MCF 10A (cell line): ENCODE data around the gene QPCT. TPM values are rescaled to one million over a fixed set of nuclear protein-coding genes. Genes with fewer than 3 reads are reported as not detected.
A peak's percentile ranks its signal among the peaks of the same experiment; 100 is the strongest.

ENCODE experiments used
- BruUV-seq: library from RNA; stranded (reverse); fragments of 400-500 nt; replicated peaks from 2 replicates; lab custom pipeline; 2021; lab: Mats Ljungman, UMichigan
- CTCF ChIA-PET: fragments of 300-600 bp; sonication (Branson Sonifier 250); formaldehyde crosslinking; extraction: SDS; loops from one replicate; lab custom pipeline; 2021; ENCODE audit warnings: antibody characterized with exemption, inconsistent platforms; lab: Yijun Ruan, JAX
- POLR2A ChIA-PET: fragments of 300-600, 350-650 bp; sonication (Branson Sonifier 250); formaldehyde crosslinking; extraction: SDS; loops from one replicate; lab custom pipeline; 2020; ENCODE audit warnings: antibody characterized with exemption, inconsistent platforms; lab: Yijun Ruan, JAX
- DNase-seq: peaks from one replicate; pipeline ENCODE4 v3.0.0-alpha.2; 2018; ENCODE audit not compliant: unreplicated experiment
- H3K27ac Mint-ChIP-seq: one replicate; pipeline ENCODE4 v1.8.0; 2022; ENCODE audit warnings: mild to moderate bottlenecking, low read depth, mixed read lengths; ENCODE audit not compliant: unreplicated experiment
- H3K27me3 Mint-ChIP-seq: one replicate; pipeline ENCODE4 v1.8.0; 2022; ENCODE audit warnings: mixed read lengths; ENCODE audit not compliant: insufficient read depth, unreplicated experiment
- H3K36me3 Mint-ChIP-seq: one replicate; pipeline ENCODE4 v1.8.0; 2022; ENCODE audit warnings: mild to moderate bottlenecking, moderate library complexity, mixed read lengths; ENCODE audit not compliant: insufficient read depth, unreplicated experiment
- H3K4me1 Mint-ChIP-seq: one replicate; pipeline ENCODE4 v1.8.0; 2022; ENCODE audit warnings: mixed read lengths; ENCODE audit not compliant: insufficient read depth, unreplicated experiment
- H3K4me3 Mint-ChIP-seq: one replicate; pipeline ENCODE4 v1.8.0; 2022; ENCODE audit warnings: mild to moderate bottlenecking, moderate library complexity, mixed read lengths; ENCODE audit not compliant: unreplicated experiment
- H3K9me3 Mint-ChIP-seq: one replicate; pipeline ENCODE4 v1.8.0; 2022; ENCODE audit warnings: mixed read lengths; ENCODE audit not compliant: unreplicated experiment
- CTCF ChIP-seq: fragments of 200-600 bp; IDR thresholded peaks from one replicate; pipeline ENCODE4 v1.8.0; 2022; ENCODE audit warnings: antibody characterized with exemption, mild to moderate bottlenecking; ENCODE audit not compliant: unreplicated experiment
- intact Hi-C: fragments of 100-400 bp; cut with micrococcal nuclease; formaldehyde crosslinking; loops from 2 replicates; pipeline ENCODE4 v1.14.1; 2022
- total RNA-seq: library from RNA; stranded (reverse); gene quantifications from 2 replicates; pipeline ENCODE4 v1.2.3, GENCODE V29; 2022

The QPCT gene
- total RNA-seq, 1 experiment from 2014 or later = not detected

- intact Hi-C loops = no loop called here
Observed at GRCh38 chr2:37325625-37326071, 18.8 kb upstream of the QPCT start.

GRCh38 chr2:37326285-37326684, 18.1 kb upstream of the QPCT start:
- Mint-ChIP-seq H3K27me3 (no peaks in the 10 kb centered on the region), H3K4me1 (peaks cover 13% of the 10 kb centered on the region), H3K36me3 (no peaks in the 10 kb centered on the region), H3K4me3 (peak overlapping the region; percentile 53), H3K9me3 (no peaks in the 10 kb centered on the region), H3K27ac (peak overlapping the region; percentile 5)
- CTCF ChIA-PET = no interaction called here
- intact Hi-C loops = no loop called here
- POLR2A ChIA-PET = interaction anchor here (0.6 to 5.8 kb wide), 9 partner anchors 12 to 767 kb away, joined by 3 to 53 read pairs (median 5); no protein-coding TSS in a partner anchor
- DNase-seq = peak; percentile 73
- BruUV-seq = no TSS peak
- TF ChIP-seq CTCF = no peak

More at GRCh38 chr2:37325625-37326071, 18.8 kb upstream of the QPCT start:
- H3K4me3 Mint-ChIP-seq = peak overlapping the region; percentile 88
- H3K27me3 Mint-ChIP-seq = no peaks in the 10 kb centered on the region
- no peaks in the 10 kb centered on the region for H3K36me3 Mint-ChIP-seq
- H3K27ac Mint-ChIP-seq = no peak overlapping the region
- H3K4me1 Mint-ChIP-seq = peaks cover 14% of the 10 kb centered on the region
- no TSS peak for BruUV-seq
- no peak for TF ChIP-seq CTCF
- DNase-seq = no peak
- ChIA-PET POLR2A (interaction anchor here (0.5 to 6.4 kb wide), 18 partner anchors 12 to 1276 kb away, joined by 3 to 104 read pairs (median 5); partner anchors contain the start of genes CEBPZ and NDUFAF7), CTCF (no interaction called here)
- H3K9me3 Mint-ChIP-seq = no peaks in the 10 kb centered on the region

- no peak for TF ChIP-seq CTCF
- Mint-ChIP-seq H3K27ac (no peak overlapping the region), H3K4me1 (peaks cover 8% of the 10 kb centered on the region), H3K9me3 (no peaks in the 10 kb centered on the region), H3K27me3 (no peaks in the 10 kb centered on the region), H3K4me3 (no peak overlapping the region), H3K36me3 (no peaks in the 10 kb centered on the region)
- no TSS peak for BruUV-seq
- ChIA-PET POLR2A (interaction anchor here (0.8 to 5.8 kb wide), 5 partner anchors 11 to 129 kb away, joined by 3 to 53 read pairs (median 3); no protein-coding TSS in a partner anchor), CTCF (interaction anchor here (0.6 to 0.7 kb wide), 2 partner anchors 19 to 466 kb away, joined by 3 to 4 read pairs; no protein-coding TSS in a partner anchor)
- no peak for DNase-seq
- intact Hi-C loops = no loop called here
Observed at GRCh38 chr2:37326866-37327634, 17.4 kb upstream of the QPCT start.

GRCh38 chr2:37330681-37331080, 13.7 kb upstream of the QPCT start:
- intact Hi-C loops = no loop called here
- TF ChIP-seq CTCF = no peak
- ChIA-PET POLR2A (no interaction called here), CTCF (interaction anchor here (0.6 to 1.9 kb wide), 2 partner anchors 12 to 76 kb away, joined by 4 to 6 read pairs; no protein-coding TSS in a partner anchor)
- H3K36me3 Mint-ChIP-seq = no peaks in the 10 kb centered on the region
- no peak overlapping the region for H3K27ac Mint-ChIP-seq
- no peaks in the 10 kb centered on the region for H3K9me3 Mint-ChIP-seq
- BruUV-seq = no TSS peak
- H3K4me3 Mint-ChIP-seq = no peak overlapping the region
- no peak for DNase-seq
- H3K4me1 Mint-ChIP-seq = peaks cover 8% of the 10 kb centered on the region
- no peaks in the 10 kb centered on the region for H3K27me3 Mint-ChIP-seq
